HepG2 (cell line): Measurements from ENCODE around the gene IL11RA. TPM values are rescaled to one million over a fixed set of nuclear protein-coding genes. Genes with fewer than 3 reads are reported as not detected.

ENCODE experiments used
- ARID4A ChIP-seq: sonication (generic); formaldehyde crosslinking; IDR thresholded peaks from 2 replicates; pipeline ENCODE4 v1.5.0; 2020; ENCODE audit warnings: mild to moderate bottlenecking, missing genetic modification reagents, borderline replicate concordance
- ATF7 ChIP-seq, 2 experiments: fragments of 450-650 bp in 1 of 2; sonication (generic) in 1 of 2; formaldehyde crosslinking in 1 of 2; IDR thresholded peaks; 2 replicates each; pipeline versions ENCODE4 v1.4.0 to v1.6.1; 2016 to 2020; ENCODE audit warnings: antibody characterized with exemption in 1 of 2, mild to moderate bottlenecking in 1 of 2, missing genetic modification reagents in 1 of 2
- HNF1B ChIP-seq: sonication (generic); formaldehyde crosslinking; IDR thresholded peaks from 2 replicates; pipeline ENCODE4 v1.5.1; 2020; ENCODE audit warnings: mild to moderate bottlenecking, moderate library complexity, missing genetic modification reagents
- JDP2 ChIP-seq: sonication (generic); formaldehyde crosslinking; IDR thresholded peaks from 2 replicates; pipeline ENCODE4 v1.8.1; 2022; ENCODE audit warnings: missing genetic modification reagents, borderline replicate concordance
- KLF13 ChIP-seq: sonication (generic); formaldehyde crosslinking; IDR thresholded peaks from 2 replicates; pipeline ENCODE4 v1.4.0; 2020; ENCODE audit warnings: mild to moderate bottlenecking, missing genetic modification reagents
- LBX2 ChIP-seq: sonication (generic); formaldehyde crosslinking; IDR thresholded peaks from 2 replicates; pipeline ENCODE4 v1.5.0; 2020; ENCODE audit warnings: missing genetic modification reagents, mild to moderate bottlenecking, borderline replicate concordance
- MBNL3 ChIP-seq: fragments of 250-450 bp; sonication (Bioruptor Pico); conservative IDR thresholded peaks from 2 replicates; pipeline ENCODE4 v1.8.0; 2022; ENCODE audit warnings: mild to moderate bottlenecking, inconsistent platforms
- POLR2AphosphoS5 ChIP-seq: IDR thresholded peaks from 2 replicates; pipeline ENCODE4 v1.6.1; 2012; ENCODE audit warnings: low read depth, low read length
- TBP ChIP-seq: sonication (generic); formaldehyde crosslinking; IDR thresholded peaks from 2 replicates; pipeline ENCODE4 v1.5.0; 2020; ENCODE audit warnings: missing genetic modification reagents
- TGIF2 ChIP-seq: IDR thresholded peaks from 2 replicates; pipeline ENCODE4 v1.6.1; 2016; ENCODE audit warnings: control low read depth, missing compliant biosample characterization
- YEATS2 ChIP-seq: sonication (generic); formaldehyde crosslinking; IDR thresholded peaks from 2 replicates; pipeline ENCODE4 v1.4.0; 2020; ENCODE audit warnings: missing genetic modification reagents, borderline replicate concordance
- ZBTB38 ChIP-seq: sonication (generic); formaldehyde crosslinking; IDR thresholded peaks from 2 replicates; pipeline ENCODE4 v1.5.1; 2020; ENCODE audit warnings: mild to moderate bottlenecking, missing genetic modification reagents
- ZMYM3 ChIP-seq: sonication (generic); formaldehyde crosslinking; IDR thresholded peaks from 2 replicates; pipeline ENCODE4 v1.5.1; 2020; ENCODE audit warnings: mild to moderate bottlenecking, missing genetic modification reagents
- ZNF275 ChIP-seq: sonication (generic); formaldehyde crosslinking; IDR thresholded peaks from 2 replicates; pipeline ENCODE4 v1.8.0; 2022; ENCODE audit warnings: missing genetic modification reagents, mild to moderate bottlenecking, inconsistent platforms, borderline replicate concordance
- ZNF431 ChIP-seq: sonication (generic); formaldehyde crosslinking; IDR thresholded peaks from 2 replicates; pipeline ENCODE4 v1.9.0; 2022; ENCODE audit warnings: missing genetic modification reagents, low read depth, mild to moderate bottlenecking, borderline replicate concordance
- ZNF567 ChIP-seq: sonication (generic); formaldehyde crosslinking; IDR thresholded peaks from 2 replicates; pipeline ENCODE4 v1.8.1; 2023; ENCODE audit warnings: mild to moderate bottlenecking, missing genetic modification reagents, borderline replicate concordance
- ZNF577 ChIP-seq: sonication (generic); formaldehyde crosslinking; IDR thresholded peaks from 2 replicates; pipeline ENCODE4 v1.4.0; 2020; ENCODE audit warnings: mild to moderate bottlenecking, low read depth, missing genetic modification reagents, borderline replicate concordance
- ZNF598 ChIP-seq: sonication (generic); formaldehyde crosslinking; IDR thresholded peaks from 2 replicates; pipeline ENCODE4 v1.5.1; 2020; ENCODE audit warnings: mild to moderate bottlenecking, missing genetic modification reagents, borderline replicate concordance
- ZNF670 ChIP-seq: sonication (generic); formaldehyde crosslinking; IDR thresholded peaks from 2 replicates; pipeline ENCODE4 v1.8.0; 2022; ENCODE audit warnings: mild to moderate bottlenecking, missing genetic modification reagents, borderline replicate concordance
- polyA plus RNA-seq, 8 experiments: library from polyadenylated mRNA; depleted of rRNA in 3 of 8; stranded (reverse) in 7 of 8; unstranded in 1 of 8; fragments of >200 nt; fragmentation: Illumina TruSeq in 4 of 8; extraction: Trizol in 4 of 8; gene quantifications; 2 replicates each; pipeline versions ENCODE4 v1.2.1 to v1.2.3, GENCODE V29; 2011 to 2016; ENCODE audit warnings: low read depth in 4 of 8, missing spikeins in 1 of 8, mixed read lengths in 1 of 8; ENCODE audit not compliant: insufficient read depth in 1 of 8
- total RNA-seq, 5 experiments: library from RNA; depleted of rRNA; stranded (reverse); fragments of >200 nt; fragmentation: Illumina TruSeq; extraction: Trizol; gene quantifications; 2 replicates each; pipeline ENCODE4 v1.2.3, GENCODE V29; 2016; ENCODE audit warnings: low read depth in 1 of 5
- TF ChIP-seq, protein P1 (sequence below): sonication (generic); formaldehyde crosslinking; IDR thresholded peaks from 2 replicates; pipeline ENCODE4 v1.4.0; 2020; ENCODE audit warnings: missing genetic modification reagents

Gene IL11RA
- total and polyA plus RNA-seq, 2 of the 13 experiments (the other 11 are each of a cell fraction or from before 2014, with no cell fraction given): 2.0 to 4.2 TPM

- peak; percentile 45 for TF ChIP-seq HNF1B (CRISPR knock-in tag)
- peak; percentile 77; the same call in 1 of the 2 replicates for TF ChIP-seq TGIF2 (CRISPR knock-in tag)
- no peak for TF ChIP-seq ZNF670 (CRISPR knock-in tag)
- peak; percentile 80; the same call in 1 of the 2 replicates for TF ChIP-seq ZNF431 (CRISPR knock-in tag)
- no peak for TF ChIP-seq ZNF275 (CRISPR knock-in tag)
- TF ChIP-seq KLF13 (CRISPR knock-in tag): no peak
- TF ChIP-seq ZMYM3 (CRISPR knock-in tag): no peak
- TF ChIP-seq LBX2: no peak
- TF ChIP-seq YEATS2 (CRISPR knock-in tag): no peak; the same call in 1 of the 2 replicates
- TF ChIP-seq MBNL3 (CRISPR knock-in tag): no peak
- peak; percentile 91 for TF ChIP-seq POLR2AphosphoS5
- peak; percentile 82; the same call in 1 of the 2 replicates for TF ChIP-seq ARID4A (CRISPR knock-in tag)
- TF ChIP-seq JDP2: no peak; the same call in 1 of the 2 replicates
- TF ChIP-seq ATF7 (IDR thresholded peaks at IDR 0.05): no peak
- TF ChIP-seq ATF7 (CRISPR knock-in tag; IDR thresholded peaks at IDR 0.05): no peak; the same call in 1 of the 2 replicates
- no peak for TF ChIP-seq ZNF567 (CRISPR knock-in tag)
- TF ChIP-seq, protein P1, sequence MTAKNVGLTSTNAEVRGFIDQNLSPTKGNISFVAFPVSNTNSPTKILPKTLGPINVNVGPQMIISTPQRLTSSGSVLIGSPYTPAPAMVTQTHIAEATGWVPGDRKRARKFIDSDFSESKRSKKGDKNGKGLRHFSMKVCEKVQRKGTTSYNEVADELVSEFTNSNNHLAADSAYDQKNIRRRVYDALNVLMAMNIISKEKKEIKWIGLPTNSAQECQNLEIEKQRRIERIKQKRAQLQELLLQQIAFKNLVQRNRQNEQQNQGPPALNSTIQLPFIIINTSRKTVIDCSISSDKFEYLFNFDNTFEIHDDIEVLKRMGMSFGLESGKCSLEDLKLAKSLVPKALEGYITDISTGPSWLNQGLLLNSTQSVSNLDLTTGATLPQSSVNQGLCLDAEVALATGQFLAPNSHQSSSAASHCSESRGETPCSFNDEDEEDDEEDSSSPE: peak; percentile 75
- TF ChIP-seq ZNF598: no peak
- TF ChIP-seq ZNF577 (CRISPR knock-in tag): no peak
- no peak for TF ChIP-seq ZBTB38 (CRISPR knock-in tag)
- no peak for TF ChIP-seq TBP (CRISPR knock-in tag)
Measured at GRCh38 chr9:34651876-34652601, at the start of gene IL11RA (continued).
